ENCODE data around the gene PKP2. TPM values are rescaled to one million over a fixed set of nuclear protein-coding genes. Genes with fewer than 3 reads are reported as not detected.

Gene PKP2
- total RNA-seq, 1 experiment from 2014 or later = 5.3 TPM

GRCh38 chr12:32902287-32902997 lies 5.9 kb upstream of the PKP2 start:
- Histone ChIP-seq H3K4me1 (ENCODE audit: insufficient read depth, low read length, poor library complexity, severe bottlenecking) (no peaks in the 10 kb centered on the region), H3K27ac (ENCODE audit: low read depth, low read length, poor library complexity, severe bottlenecking) (no peak overlapping the region), H3K36me3 (ENCODE audit: insufficient read depth, low read length, poor library complexity, severe bottlenecking) (no peaks in the 10 kb centered on the region), H3K9me3 (ENCODE audit: low read depth, low read length, poor library complexity, severe bottlenecking) (no peaks in the 10 kb centered on the region), H3K4me3 (ENCODE audit: low read depth, low read length, poor library complexity, severe bottlenecking) (no peak overlapping the region), H3K27me3 (replicated peaks; ENCODE audit: insufficient read depth, low read depth, low read length, poor library complexity) (no peaks in the 10 kb centered on the region)
- intact Hi-C loops (cut with micrococcal nuclease; ENCODE audit: unreplicated experiment) = no loop called here
- ChIA-PET CTCF (no interaction called here), POLR2A (ENCODE audit: low non-redundant PET) (no interaction called here)
- no TSS peak for BruUV-seq (replicated peaks)
- no peak for DNase-seq (ENCODE audit: low spot score)
- TF ChIP-seq, protein P1, sequence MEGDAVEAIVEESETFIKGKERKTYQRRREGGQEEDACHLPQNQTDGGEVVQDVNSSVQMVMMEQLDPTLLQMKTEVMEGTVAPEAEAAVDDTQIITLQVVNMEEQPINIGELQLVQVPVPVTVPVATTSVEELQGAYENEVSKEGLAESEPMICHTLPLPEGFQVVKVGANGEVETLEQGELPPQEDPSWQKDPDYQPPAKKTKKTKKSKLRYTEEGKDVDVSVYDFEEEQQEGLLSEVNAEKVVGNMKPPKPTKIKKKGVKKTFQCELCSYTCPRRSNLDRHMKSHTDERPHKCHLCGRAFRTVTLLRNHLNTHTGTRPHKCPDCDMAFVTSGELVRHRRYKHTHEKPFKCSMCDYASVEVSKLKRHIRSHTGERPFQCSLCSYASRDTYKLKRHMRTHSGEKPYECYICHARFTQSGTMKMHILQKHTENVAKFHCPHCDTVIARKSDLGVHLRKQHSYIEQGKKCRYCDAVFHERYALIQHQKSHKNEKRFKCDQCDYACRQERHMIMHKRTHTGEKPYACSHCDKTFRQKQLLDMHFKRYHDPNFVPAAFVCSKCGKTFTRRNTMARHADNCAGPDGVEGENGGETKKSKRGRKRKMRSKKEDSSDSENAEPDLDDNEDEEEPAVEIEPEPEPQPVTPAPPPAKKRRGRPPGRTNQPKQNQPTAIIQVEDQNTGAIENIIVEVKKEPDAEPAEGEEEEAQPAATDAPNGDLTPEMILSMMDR (conservative IDR thresholded peaks at IDR 0.05; ENCODE audit: low read depth, low read length) = no peak
- no peak for TF ChIP-seq EZH2 (IDR thresholded peaks at IDR 0.05; ENCODE audit: borderline replicate concordance, low read depth, low read length, poor library complexity, severe bottlenecking)

GRCh38 chr12:32901553-32901952 lies 5.0 kb upstream of the PKP2 start:
- H3K36me3 ChIP-seq (ENCODE audit: insufficient read depth, low read length, poor library complexity, severe bottlenecking) = no peaks in the 10 kb centered on the region
- H3K4me1 ChIP-seq (ENCODE audit: insufficient read depth, low read length, poor library complexity, severe bottlenecking) = no peaks in the 10 kb centered on the region
- BruUV-seq (replicated peaks) = no TSS peak
- H3K4me3 ChIP-seq (ENCODE audit: low read depth, low read length, poor library complexity, severe bottlenecking) = no peak overlapping the region
- H3K9me3 ChIP-seq (ENCODE audit: low read depth, low read length, poor library complexity, severe bottlenecking) = no peaks in the 10 kb centered on the region
- H3K27ac ChIP-seq (ENCODE audit: low read depth, low read length, poor library complexity, severe bottlenecking) = no peak overlapping the region
- intact Hi-C loops (cut with micrococcal nuclease; ENCODE audit: unreplicated experiment) = no loop called here
- ChIA-PET CTCF (no interaction called here), POLR2A (ENCODE audit: low non-redundant PET) (no interaction called here)
- no peak for DNase-seq (ENCODE audit: low spot score)
- H3K27me3 ChIP-seq (replicated peaks; ENCODE audit: insufficient read depth, low read depth, low read length, poor library complexity) = no peaks in the 10 kb centered on the region
- no peak for TF ChIP-seq EZH2 (IDR thresholded peaks at IDR 0.05; ENCODE audit: borderline replicate concordance, low read depth, low read length, poor library complexity, severe bottlenecking)
- TF ChIP-seq, protein P1 (conservative IDR thresholded peaks at IDR 0.05; ENCODE audit: low read depth, low read length) = no peak

DNA sequence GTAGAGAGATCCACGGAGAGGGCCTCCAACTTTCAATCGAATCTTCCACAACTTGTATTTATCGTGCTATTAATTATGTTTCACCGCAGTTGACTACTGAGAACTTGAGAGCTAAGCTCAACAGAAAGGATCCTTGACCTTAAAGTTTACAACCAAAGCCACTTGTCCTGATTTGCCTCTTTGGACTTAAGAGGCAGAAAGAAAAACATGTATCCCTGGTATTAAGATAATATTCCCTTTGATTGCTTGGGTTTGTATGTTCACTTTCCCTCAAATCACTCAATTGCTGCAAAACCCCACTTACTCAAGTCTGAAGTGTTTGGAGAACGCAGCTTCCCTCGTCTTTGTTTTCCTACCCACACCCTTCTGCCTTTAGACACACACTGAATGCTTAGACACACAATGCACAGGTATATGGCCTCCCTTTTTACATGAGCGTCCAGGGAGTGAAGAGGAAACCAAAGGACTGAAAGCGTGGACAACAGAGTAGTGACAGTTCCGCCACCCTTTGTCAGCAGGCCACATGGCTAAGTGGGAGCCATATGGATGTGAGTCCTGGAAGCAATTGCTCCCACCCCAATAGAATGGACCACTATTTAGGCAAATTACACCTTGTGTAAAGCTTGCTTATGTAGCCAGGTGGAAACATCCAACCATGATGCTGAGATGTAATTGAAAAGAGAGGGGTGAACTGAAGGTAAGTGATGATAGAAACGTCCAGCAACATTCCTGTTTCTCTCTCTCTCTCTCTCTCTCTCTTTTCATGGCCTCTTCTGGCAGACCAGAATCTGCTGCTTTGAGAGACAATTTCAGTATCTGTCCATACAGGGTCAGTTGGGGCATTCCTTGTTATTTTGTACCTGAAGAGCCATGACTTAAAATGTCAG lies 1.4 kb upstream of the PKP2 start:
- Histone ChIP-seq H3K4me1 (ENCODE audit: insufficient read depth, low read length, poor library complexity, severe bottlenecking) (no peaks in the 10 kb centered on the region), H3K27me3 (replicated peaks; ENCODE audit: insufficient read depth, low read depth, low read length, poor library complexity) (peaks cover 15% of the 10 kb centered on the region), H3K27ac (ENCODE audit: low read depth, low read length, poor library complexity, severe bottlenecking) (no peak overlapping the region), H3K36me3 (ENCODE audit: insufficient read depth, low read length, poor library complexity, severe bottlenecking) (no peaks in the 10 kb centered on the region), H3K9me3 (ENCODE audit: low read depth, low read length, poor library complexity, severe bottlenecking) (no peaks in the 10 kb centered on the region), H3K4me3 (ENCODE audit: low read depth, low read length, poor library complexity, severe bottlenecking) (peak overlapping the region; percentile 54)
- POLR2A ChIA-PET (ENCODE audit: low non-redundant PET) = no interaction called here
- no peak for DNase-seq (ENCODE audit: low spot score)
- CTCF ChIA-PET = no interaction called here
- TF ChIP-seq, protein P1 (conservative IDR thresholded peaks at IDR 0.05; ENCODE audit: low read depth, low read length) = no peak
- no peak for TF ChIP-seq EZH2 (IDR thresholded peaks at IDR 0.05; ENCODE audit: borderline replicate concordance, low read depth, low read length, poor library complexity, severe bottlenecking)
- intact Hi-C loops (cut with micrococcal nuclease; ENCODE audit: unreplicated experiment) = no loop called here
- BruUV-seq (replicated peaks) = no TSS peak
